ENCODE measurements around the gene RAB22A. TPM values are rescaled to one million over a fixed set of nuclear protein-coding genes. Genes with fewer than 3 reads are reported as not detected.

Gene RAB22A
- total and polyA plus RNA-seq, 2 of the 4 experiments (the other 2 are of a cell fraction), result 8.2 to 8.4 TPM

DNA sequence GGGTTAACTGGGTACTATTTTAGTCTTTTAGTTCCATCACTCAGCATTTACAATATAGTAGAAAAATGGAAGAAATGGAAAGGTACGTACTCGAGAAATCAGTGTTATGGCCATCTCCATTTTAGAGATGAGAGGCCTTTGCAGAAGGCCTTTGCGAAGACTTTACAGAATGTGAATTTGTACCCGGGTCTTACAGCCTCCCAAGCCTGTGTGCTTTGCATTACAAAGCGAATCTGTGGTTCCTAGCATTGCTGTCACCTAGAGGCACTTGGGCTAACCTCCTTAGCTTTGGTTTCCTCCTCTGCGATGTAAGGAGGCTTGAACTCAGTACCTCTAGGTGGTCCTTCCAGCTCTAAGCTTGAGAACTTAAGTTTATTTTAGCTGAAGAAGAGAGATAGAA, 90.4 kb downstream of the RAB22A start:
- in situ Hi-C loops (cut with MboI; ENCODE audit: low sequenced_read_pairs), result no loop called here
- POLR2A ChIA-PET (ENCODE audit: unreplicated experiment), result no interaction called here
- Histone ChIP-seq H2BK120ac (ENCODE audit: low read depth, low read length) (no peak overlapping the region), H3K4me2 (ENCODE audit: low read depth, low read length) (no peak overlapping the region), H3K79me1 (ENCODE audit: low read depth in 1 of 2, low read length in 2 of 2) (peaks cover 35 to 79% of the 10 kb centered on the region in 2 experiments), H4K5ac (ENCODE audit: low read depth, low read length) (no peak overlapping the region), H2AK5ac (ENCODE audit: low read depth, low read length) (no peak overlapping the region), H4K20me1 (ENCODE audit: insufficient read depth, low read length) (peaks cover 94% of the 10 kb centered on the region), H4K8ac (ENCODE audit: low read depth in 2 of 2, low read length in 2 of 2) (no peak overlapping the region), H3K27me3 (ENCODE audit: control insufficient read depth, insufficient read depth, low read length) (no peaks in the 10 kb centered on the region), H3K18ac (ENCODE audit: low read depth, low read length) (no peak overlapping the region), H3K23ac (ENCODE audit: low read depth, low read length) (no peak overlapping the region), H3K4me1 (ENCODE audit: control insufficient read depth, insufficient read depth, low read length) (peaks cover 2% of the 10 kb centered on the region), H4K91ac (ENCODE audit: insufficient read depth, low read depth, low read length) (no peak overlapping the region), H2BK15ac (ENCODE audit: low read depth, low read length) (no peak overlapping the region), H2AK9ac (replicated peaks; ENCODE audit: low read depth, low read length, poor library complexity) (no peak overlapping the region), H2BK20ac (ENCODE audit: low read depth, low read length) (no peak overlapping the region), H3K9me1 (ENCODE audit: insufficient read depth, low read length) (peaks cover 21% of the 10 kb centered on the region), H3K27ac (ENCODE audit: insufficient read depth, low read length) (no peak overlapping the region), H3K4me3 (ENCODE audit: insufficient read depth, low read depth, low read length) (no peak overlapping the region), H3K9me3 (ENCODE audit: control insufficient read depth, insufficient read depth, low read length) (no peaks in the 10 kb centered on the region), H3K14ac (replicated peaks; ENCODE audit: low read depth, low read length) (no peak overlapping the region), H2AFZ (replicated peaks; ENCODE audit: low read length, poor library complexity) (no peak overlapping the region), H3K36me3 (ENCODE audit: control insufficient read depth, insufficient read depth, low read length) (no peaks in the 10 kb centered on the region), H3K9ac (ENCODE audit: low read depth, low read length) (no peak overlapping the region), H2BK5ac (ENCODE audit: low read depth, low read length, poor library complexity, severe bottlenecking) (no peak overlapping the region), H3K4ac (ENCODE audit: low read depth, low read length) (no peak overlapping the region), H3K56ac (ENCODE audit: extremely low read depth, insufficient read depth, low read length) (no peak overlapping the region)
- DNase-seq (no peak), ATAC-seq (ENCODE audit: low read depth) (no peak)
- 67% methylated on average over 2 of the region's 6 CpGs; no CpG with 5 or more reads in 1 of the 2 experiments for WGBS, 2 experiments (ENCODE audit: extremely low coverage in 2 of 2, insufficient read length in 1 of 2)
- TF ChIP-seq RCOR1 (IDR thresholded peaks at IDR 0.05; ENCODE audit: insufficient replicate concordance, low read length) (no peak), MAZ (IDR thresholded peaks at IDR 0.05; ENCODE audit: borderline replicate concordance, low read depth, low read length) (no peak), RFX5 (IDR thresholded peaks at IDR 0.05; ENCODE audit: low read depth, low read length) (no peak), CHD1 (IDR thresholded peaks at IDR 0.05; ENCODE audit: low read depth, low read length) (no peak), CEBPB (IDR thresholded peaks at IDR 0.05; ENCODE audit: low read depth, low read length) (no peak), BHLHE40 (IDR thresholded peaks at IDR 0.05; ENCODE audit: low read depth, low read length) (no peak), NFE2L2 (IDR thresholded peaks at IDR 0.05; ENCODE audit: low read depth, low read length) (no peak), MXI1 (IDR thresholded peaks at IDR 0.05; ENCODE audit: borderline replicate concordance, low read depth, low read length) (no peak), POLR2A (IDR thresholded peaks at IDR 0.05; ENCODE audit: low read depth, low read length) (no peak), MAFK (IDR thresholded peaks at IDR 0.05; ENCODE audit: low read depth, low read length) (no peak)
- TF ChIP-seq, protein P1, sequence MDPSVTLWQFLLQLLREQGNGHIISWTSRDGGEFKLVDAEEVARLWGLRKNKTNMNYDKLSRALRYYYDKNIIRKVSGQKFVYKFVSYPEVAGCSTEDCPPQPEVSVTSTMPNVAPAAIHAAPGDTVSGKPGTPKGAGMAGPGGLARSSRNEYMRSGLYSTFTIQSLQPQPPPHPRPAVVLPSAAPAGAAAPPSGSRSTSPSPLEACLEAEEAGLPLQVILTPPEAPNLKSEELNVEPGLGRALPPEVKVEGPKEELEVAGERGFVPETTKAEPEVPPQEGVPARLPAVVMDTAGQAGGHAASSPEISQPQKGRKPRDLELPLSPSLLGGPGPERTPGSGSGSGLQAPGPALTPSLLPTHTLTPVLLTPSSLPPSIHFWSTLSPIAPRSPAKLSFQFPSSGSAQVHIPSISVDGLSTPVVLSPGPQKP (IDR thresholded peaks at IDR 0.05; ENCODE audit: borderline replicate concordance, low read depth, low read length), result no peak
- TF ChIP-seq, protein P2, sequence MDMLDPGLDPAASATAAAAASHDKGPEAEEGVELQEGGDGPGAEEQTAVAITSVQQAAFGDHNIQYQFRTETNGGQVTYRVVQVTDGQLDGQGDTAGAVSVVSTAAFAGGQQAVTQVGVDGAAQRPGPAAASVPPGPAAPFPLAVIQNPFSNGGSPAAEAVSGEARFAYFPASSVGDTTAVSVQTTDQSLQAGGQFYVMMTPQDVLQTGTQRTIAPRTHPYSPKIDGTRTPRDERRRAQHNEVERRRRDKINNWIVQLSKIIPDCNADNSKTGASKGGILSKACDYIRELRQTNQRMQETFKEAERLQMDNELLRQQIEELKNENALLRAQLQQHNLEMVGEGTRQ (IDR thresholded peaks at IDR 0.05; ENCODE audit: low read depth, low read length), result no peak
- intact Hi-C loops (cut with micrococcal nuclease), result no loop called here
- BruUV-seq (replicated peaks), result no TSS peak
- dilution Hi-C loops (cut with HindIII; ENCODE audit: low sequenced_read_pairs, unreplicated experiment), result no loop called here
- CTCF ChIA-PET, result interaction anchor here (0.6 kb wide), 1 partner anchor 68 kb away, joined by 3 read pairs; no protein-coding TSS in a partner anchor

Data from IMR-90 (cell line).